ENCODE measurements around the gene UBL7. TPM values are rescaled to one million over a fixed set of nuclear protein-coding genes. Genes with fewer than 3 reads are reported as not detected.

UBL7 gene
- total RNA-seq, 1 donor from 2014 or later, result 57.0 TPM

- Mint-ChIP-seq H3K27ac (no peak overlapping the region), H3K4me1 (ENCODE audit: unreplicated experiment) (peaks cover 12% of the 10 kb centered on the region), H3K9me3 (no peaks in the 10 kb centered on the region), H3K27me3 (peaks cover 2% of the 10 kb centered on the region), H3K4me3 (no peak overlapping the region), H3K36me3 (peaks cover 9% of the 10 kb centered on the region)
- TF ChIP-seq CTCF (conservative IDR thresholded peaks at IDR 0.05), result no peak
- DNase-seq (ENCODE audit: extremely low spot score, unreplicated experiment), result no peak
Measured at GRCh38 chr15:74413350-74414080, 47.4 kb downstream of the UBL7 start.

GRCh38 chr15:74412159-74412558, 48.8 kb downstream of the UBL7 start:
- Mint-ChIP-seq H3K9me3 (no peaks in the 10 kb centered on the region), H3K27ac (no peak overlapping the region), H3K4me3 (no peak overlapping the region), H3K4me1 (ENCODE audit: unreplicated experiment) (peaks cover 14% of the 10 kb centered on the region), H3K27me3 (peaks cover 4% of the 10 kb centered on the region), H3K36me3 (peaks cover 9% of the 10 kb centered on the region)
- TF ChIP-seq CTCF (conservative IDR thresholded peaks at IDR 0.05), result no peak
- no peak for DNase-seq (ENCODE audit: extremely low spot score, unreplicated experiment)

- no peak for DNase-seq (ENCODE audit: extremely low spot score, unreplicated experiment)
- H3K27ac Mint-ChIP-seq, result no peak overlapping the region
- H3K4me3 Mint-ChIP-seq, result no peak overlapping the region
- H3K9me3 Mint-ChIP-seq, result no peaks in the 10 kb centered on the region
- peaks cover 19% of the 10 kb centered on the region for H3K4me1 Mint-ChIP-seq (ENCODE audit: unreplicated experiment)
- H3K27me3 Mint-ChIP-seq, result peaks cover 6% of the 10 kb centered on the region
- no peak for TF ChIP-seq CTCF (conservative IDR thresholded peaks at IDR 0.05)
- peaks cover 9% of the 10 kb centered on the region for H3K36me3 Mint-ChIP-seq
Measured at GRCh38 chr15:74411686-74412085, 49.3 kb downstream of the UBL7 start.

GRCh38 chr15:74410502-74410901, 50.5 kb downstream of the UBL7 start:
- Mint-ChIP-seq H3K4me3 (no peak overlapping the region), H3K36me3 (peaks cover 5% of the 10 kb centered on the region), H3K27ac (no peak overlapping the region), H3K4me1 (ENCODE audit: unreplicated experiment) (peaks cover 18% of the 10 kb centered on the region), H3K27me3 (peaks cover 6% of the 10 kb centered on the region), H3K9me3 (no peaks in the 10 kb centered on the region)
- no peak for DNase-seq (ENCODE audit: extremely low spot score, unreplicated experiment)
- no peak for TF ChIP-seq CTCF (conservative IDR thresholded peaks at IDR 0.05)

- H3K27me3 Mint-ChIP-seq, result peaks cover 6% of the 10 kb centered on the region
- H3K36me3 Mint-ChIP-seq, result peaks cover 2% of the 10 kb centered on the region
- no peak overlapping the region for H3K4me3 Mint-ChIP-seq
Measured at GRCh38 chr15:74409225-74409624, 51.7 kb downstream of the UBL7 start.

More at GRCh38 chr15:74409225-74409624, 51.7 kb downstream of the UBL7 start:
- DNase-seq (ENCODE audit: extremely low spot score, unreplicated experiment), result no peak
- Mint-ChIP-seq H3K27ac (no peak overlapping the region), H3K4me1 (ENCODE audit: unreplicated experiment) (peaks cover 18% of the 10 kb centered on the region), H3K9me3 (no peaks in the 10 kb centered on the region)
- TF ChIP-seq CTCF (conservative IDR thresholded peaks at IDR 0.05), result no peak
